ENCODE results near the gene ERBB3. TPM values are rescaled to one million over a fixed set of nuclear protein-coding genes. Genes with fewer than 3 reads are reported as not detected.
A peak's percentile ranks its signal among the peaks of the same experiment; 100 is the strongest.
"Not testable (repeated sequence)": the region's sequence is repeated elsewhere in the genome, so short reads cannot be mapped to it uniquely, and the experiment has no call there.

ERBB3 gene
- total RNA-seq, 1 donor from 2014 or later: 2.8 TPM

DNA sequence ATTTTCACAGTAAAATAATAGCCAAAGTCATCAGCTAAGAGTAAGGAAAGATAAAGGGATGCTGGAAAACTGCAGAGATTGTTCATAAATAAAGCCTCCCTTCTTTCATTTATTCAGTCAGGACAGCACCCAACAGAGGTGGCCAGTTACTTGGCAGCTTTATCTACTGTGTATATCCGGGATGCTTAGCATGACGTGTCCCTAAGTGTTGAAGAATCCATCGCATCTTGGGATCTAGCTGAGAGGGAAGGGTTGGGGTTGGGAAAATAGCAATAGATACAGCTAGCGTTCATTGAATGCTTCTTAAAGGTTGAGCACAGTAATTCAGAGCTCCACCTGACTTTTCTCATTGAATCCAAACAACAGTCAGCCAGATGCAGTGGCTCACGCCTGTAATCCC lies 5.6 kb upstream of the ERBB3 start:
- ATAC-seq: no peak
- intact Hi-C loops (cut with DNase I): no loop called here
- no peak for DNase-seq (ENCODE audit: missing footprints)

DNA sequence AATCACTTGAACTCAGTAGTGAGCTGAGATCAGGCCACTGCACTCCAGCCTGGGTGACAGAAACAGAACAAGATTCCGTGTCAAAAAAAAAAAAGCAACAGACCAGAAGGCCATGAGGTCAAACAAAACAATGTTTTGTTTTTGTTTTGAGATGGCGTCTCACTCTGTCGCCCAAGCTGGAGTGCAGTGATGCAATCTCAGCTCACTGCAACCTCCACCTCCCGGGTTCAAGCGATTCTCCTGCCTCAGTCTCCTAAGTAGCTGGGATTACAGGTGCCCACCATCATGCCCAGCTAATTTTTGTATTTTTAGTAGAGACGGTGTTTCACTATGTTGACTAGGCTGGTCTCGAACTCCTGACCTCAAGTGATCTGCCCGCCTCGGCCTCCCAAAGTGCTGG lies 2.0 kb upstream of the ERBB3 start:
- intact Hi-C loops (cut with DNase I); DNase-seq (ENCODE audit: missing footprints); ATAC-seq: not testable (repeated sequence)

DNA sequence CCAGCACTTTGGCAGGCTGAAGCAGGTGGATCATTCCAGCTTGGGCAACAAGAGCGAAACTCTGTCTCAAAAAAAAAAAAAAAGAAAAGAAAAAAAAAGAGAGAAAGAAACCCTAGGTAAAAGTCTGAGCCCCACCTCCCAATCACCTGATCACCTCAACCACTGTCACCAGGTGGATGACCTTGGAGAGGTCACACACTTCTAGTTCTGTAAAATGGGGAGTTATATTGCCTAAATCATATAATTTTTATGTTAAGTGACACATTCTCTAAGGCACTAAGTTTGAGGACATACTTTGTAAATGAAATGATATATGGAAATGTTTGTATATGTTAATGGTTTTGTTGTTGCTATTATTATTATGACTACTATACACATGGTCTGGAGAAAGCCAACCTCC lies 1.5 kb upstream of the ERBB3 start:
- no peak for ATAC-seq
- intact Hi-C loops (cut with DNase I): no loop called here
- no peak for DNase-seq (ENCODE audit: missing footprints)

DNA sequence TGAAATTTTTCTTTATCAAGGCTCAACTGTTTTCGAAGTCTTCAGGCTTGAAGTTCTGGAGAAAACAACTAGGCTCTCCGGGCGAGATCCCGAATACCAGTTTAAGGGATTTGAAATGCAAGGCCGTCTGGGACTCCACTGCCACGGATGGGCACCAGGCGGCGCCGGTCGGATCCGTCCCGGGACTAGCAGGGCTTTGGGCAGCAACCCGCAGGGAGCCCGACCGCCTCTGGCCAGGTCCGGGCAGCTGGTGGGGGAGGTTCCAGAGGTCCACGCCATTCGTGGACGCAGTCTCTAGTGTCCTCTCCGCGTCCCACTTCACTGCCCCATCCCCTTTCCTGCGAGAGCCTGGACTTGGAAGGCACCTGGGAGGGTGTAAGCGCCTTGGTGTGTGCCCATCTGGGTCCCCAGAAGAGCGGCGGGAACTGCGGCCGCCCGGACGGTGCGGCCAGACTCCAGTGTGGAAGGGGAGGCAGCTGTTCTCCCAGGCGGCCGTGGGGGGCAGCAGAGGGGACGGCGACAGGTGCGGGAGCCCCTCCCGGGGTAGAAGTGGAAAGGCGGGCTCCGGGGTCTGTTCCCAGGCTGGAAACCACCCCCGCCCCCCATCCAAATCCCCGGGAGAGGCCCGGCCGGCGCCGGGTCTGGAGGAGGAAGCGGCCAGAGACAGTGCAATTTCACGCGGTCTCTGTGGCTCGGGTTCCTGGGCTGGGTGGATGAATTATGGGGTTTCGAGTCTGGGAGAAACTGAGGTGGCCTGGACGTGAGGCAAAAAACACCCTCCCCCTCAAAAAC lies 838 bp upstream of the ERBB3 start:
- intact Hi-C loops (cut with DNase I): loop anchor here (1.0 kb wide), 2 partner anchors 25 to 37 kb away; partner anchors contain the start of genes PA2G4 and RPL41
- peak; percentile 89 for DNase-seq (ENCODE audit: missing footprints)
- peak; percentile 87 for ATAC-seq

DNA sequence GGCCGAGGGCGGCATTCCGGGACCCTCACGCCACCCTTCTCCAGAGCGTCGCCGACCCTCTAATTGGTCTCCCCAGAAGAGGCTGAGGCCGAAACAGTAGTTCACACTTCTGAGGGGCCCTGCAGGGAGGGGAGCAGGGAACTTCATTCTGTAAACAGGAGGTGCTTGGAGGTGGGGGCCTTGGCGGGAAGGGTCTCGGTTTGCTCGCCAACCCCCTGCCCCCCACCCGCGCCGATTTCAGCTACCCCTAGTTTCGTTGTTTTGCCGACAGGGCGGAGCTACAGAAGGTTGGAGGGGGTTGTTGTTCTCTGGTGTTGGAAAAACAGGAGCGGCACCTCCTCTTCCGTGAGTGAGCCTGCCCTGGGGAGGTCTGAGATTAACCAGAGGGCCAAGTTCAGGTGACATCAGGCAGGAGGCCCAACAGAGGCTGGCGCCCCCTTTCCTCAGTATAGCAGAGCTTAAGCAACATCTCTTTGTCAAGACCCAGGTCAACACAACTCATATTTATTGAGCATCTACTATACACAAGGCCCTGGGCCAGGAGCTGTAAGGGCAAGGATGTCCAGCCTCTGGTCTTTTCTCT lies 682 bp downstream of the ERBB3 start:
- DNase-seq (ENCODE audit: missing footprints): no peak
- ATAC-seq: no peak
- intact Hi-C loops (cut with DNase I): no loop called here

DNA sequence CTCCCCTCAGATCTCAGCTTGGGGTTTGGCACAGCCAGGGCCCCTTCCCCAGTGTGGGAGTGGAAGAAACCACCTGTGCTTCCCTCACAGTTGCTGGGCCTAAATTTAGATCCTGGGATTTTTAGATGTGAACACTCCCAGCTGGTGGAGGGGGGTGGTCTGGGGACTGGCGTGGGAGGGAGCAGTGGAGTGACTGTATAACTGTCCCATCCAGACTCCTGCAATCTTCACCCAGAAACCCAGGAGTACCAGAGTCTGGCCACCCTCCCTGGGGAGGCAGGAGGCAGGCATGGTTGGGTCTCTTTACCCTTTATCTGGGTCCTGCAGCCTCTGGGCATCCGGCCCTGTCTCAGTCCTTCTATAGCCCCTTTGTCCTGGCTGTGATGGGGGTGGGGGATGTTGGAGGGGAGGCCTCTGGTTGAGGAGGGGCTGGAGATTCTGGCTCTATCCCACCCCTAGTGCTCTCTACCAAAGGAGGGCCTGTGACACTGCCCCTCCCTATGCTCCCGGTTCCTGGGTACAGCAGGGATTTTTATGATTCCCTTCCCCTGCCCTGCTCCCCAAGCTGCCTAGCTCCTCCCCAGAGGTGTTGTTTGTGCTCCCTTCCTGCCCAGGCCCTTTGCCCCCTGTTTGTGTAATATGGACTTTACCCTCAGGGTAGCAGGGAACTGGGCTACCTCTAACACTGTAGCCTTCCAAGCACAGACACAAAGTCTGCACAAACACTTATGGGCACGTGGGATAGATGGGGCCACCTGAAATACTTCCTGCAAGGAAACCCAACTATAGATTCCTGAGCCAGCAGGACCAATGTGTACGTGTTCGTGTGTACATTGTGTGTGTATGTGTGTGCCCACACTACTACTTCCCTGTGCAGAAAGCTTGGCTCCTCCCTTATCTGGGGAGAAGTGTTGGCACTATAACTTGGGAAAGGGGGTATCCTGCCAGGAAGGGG lies 1.7 kb downstream of the ERBB3 start:
- DNase-seq (ENCODE audit: missing footprints) (no peak), ATAC-seq (no peak)
- intact Hi-C loops (cut with DNase I): no loop called here

DNA sequence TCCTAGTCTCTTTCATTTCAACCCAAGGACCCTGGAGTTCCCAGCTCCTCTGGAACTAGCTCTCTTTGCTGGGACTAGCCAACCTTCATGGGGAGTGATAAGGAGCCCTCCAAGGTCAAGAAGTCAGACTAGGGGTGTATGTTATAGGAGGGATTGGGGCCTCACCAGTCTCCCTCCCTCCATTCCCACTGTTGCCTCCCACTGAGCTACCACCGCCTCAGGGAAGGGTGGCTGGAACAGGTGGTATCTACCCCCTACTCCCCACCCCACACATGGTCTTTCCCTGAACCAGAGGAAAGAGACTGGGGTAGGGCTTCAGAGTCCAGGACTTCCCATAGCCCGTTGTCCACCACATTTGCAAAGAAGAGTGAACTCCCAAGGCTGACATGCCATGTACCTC lies 2.4 kb downstream of the ERBB3 start:
- intact Hi-C loops (cut with DNase I): no loop called here
- ATAC-seq (no peak), DNase-seq (ENCODE audit: missing footprints) (no peak)

DNA sequence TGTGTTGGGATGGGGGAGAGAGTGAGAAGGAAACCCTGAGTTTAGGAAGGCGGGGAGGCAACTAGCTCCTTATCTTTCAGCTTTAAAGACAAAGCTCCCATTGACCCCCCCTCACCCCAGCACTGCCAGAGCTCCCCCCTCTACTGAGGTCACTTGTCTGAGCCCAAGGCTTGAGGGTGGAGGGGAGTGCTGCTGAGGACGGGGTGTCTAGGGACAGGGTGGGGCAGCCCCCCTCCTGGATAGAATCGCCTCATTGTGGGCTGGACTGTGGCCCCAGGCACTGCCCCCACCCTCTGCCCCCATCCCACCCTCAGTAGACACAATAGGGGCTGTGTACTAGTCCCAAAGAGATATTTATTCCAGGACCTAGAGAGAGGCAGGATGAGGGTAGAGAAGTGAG lies 3.0 kb downstream of the ERBB3 start:
- ATAC-seq (no peak), DNase-seq (ENCODE audit: missing footprints) (no peak)
- intact Hi-C loops (cut with DNase I): no loop called here

DNA sequence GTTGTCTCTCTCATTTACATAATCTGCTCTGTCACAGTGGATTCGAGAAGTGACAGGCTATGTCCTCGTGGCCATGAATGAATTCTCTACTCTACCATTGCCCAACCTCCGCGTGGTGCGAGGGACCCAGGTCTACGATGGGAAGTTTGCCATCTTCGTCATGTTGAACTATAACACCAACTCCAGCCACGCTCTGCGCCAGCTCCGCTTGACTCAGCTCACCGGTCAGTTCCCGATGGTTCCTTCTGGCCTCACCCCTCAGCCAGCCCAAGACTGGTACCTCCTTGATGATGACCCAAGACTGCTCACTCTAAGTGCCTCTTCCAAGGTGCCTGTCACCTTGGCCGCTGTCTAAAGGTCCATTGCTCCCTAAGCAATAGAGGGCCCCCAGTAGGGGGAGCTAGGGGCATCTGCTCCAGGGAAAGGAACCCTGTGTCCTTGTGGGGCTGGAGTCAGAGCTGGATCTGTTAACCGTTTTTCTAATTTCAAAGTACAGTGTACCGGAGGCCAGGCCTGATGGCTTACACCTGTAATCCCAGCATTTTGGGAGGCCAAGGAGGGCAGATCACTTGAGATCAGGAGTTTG lies 5.1 kb downstream of the ERBB3 start:
- intact Hi-C loops (cut with DNase I): no loop called here
- DNase-seq (ENCODE audit: missing footprints): no peak
- no peak for ATAC-seq

DNA sequence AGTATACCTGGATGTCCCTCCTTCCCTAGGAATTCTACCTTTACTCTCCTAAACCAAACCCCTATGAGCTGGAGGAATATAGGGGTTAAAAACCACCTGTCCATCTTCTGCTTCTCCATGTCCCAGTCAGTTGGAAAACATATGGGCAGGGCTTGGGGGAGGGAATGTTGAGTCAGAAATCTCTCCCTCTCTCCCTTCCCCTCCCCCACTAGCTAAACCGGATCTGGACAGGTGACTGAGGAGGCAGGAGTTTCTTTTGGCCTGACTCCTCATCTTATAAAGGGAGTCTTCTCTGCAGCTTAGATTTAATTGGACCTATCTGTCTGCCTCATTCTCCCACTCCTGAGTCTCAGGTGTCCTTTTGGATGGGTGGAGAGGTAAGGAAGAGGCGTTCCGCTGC lies 6.1 kb downstream of the ERBB3 start:
- intact Hi-C loops (cut with DNase I): no loop called here
- ATAC-seq: no peak

DNA sequence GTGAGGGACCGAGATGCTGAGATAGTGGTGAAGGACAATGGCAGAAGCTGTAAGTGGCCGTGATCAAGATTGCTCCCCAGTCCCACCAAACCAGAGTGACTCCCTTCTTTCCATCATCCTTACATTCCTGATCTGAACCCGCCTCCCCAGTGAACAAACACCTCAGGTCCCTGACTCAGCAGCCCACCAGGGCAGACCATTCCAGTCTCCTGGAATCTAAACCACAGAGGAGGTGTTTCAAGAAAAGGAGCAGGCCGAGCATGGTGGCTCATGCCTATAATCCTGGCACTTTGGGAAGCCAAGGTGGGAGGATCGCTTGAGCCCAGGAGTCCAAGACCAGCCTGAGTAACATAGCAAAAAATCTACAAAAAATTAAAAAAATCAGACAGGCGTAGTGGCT lies 6.6 kb downstream of the ERBB3 start:
- intact Hi-C loops (cut with DNase I): no loop called here
- DNase-seq (ENCODE audit: missing footprints): no peak
- ATAC-seq: no peak

More for the DNA sequence above, 6.1 kb downstream of the ERBB3 start:
- DNase-seq (ENCODE audit: missing footprints): no peak

DNA sequence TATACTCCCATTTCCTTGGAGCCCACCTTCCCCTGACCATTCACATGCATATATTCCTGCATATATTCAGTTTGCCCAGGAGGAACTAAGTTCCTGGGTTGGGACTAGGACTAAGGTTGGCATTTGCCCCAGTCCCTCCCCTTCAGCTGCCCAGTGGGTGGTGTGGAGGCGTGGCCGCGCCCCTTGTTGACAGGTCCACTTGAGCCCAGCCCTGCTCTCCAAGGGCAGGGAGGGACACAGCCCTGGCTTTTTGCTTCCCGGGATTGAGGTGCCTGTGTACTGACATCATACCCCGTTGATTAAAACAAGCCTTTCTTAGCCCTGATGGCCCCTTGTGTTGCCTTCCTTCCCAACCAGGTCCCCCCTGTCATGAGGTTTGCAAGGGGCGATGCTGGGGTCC lies 7.3 kb downstream of the ERBB3 start:
- DNase-seq (ENCODE audit: missing footprints) (peak; percentile 89), ATAC-seq (peak; percentile 94)
- intact Hi-C loops (cut with DNase I): no loop called here

DNA sequence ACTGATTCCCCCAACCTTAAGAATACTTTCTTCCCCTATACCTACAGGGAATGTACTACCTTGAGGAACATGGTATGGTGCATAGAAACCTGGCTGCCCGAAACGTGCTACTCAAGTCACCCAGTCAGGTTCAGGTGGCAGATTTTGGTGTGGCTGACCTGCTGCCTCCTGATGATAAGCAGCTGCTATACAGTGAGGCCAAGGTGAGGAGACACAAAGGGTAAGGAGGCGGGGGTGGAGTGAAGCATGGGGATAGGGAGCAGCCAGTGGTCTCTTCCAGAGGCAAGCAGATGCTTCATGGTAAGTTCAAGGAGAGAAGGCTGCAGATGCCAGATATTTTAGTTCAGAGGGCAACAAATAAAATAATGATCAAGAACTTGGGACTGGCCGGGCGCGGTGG lies 17.8 kb downstream of the ERBB3 start:
- ATAC-seq: no peak
- intact Hi-C loops (cut with DNase I): no loop called here
- no peak for DNase-seq (ENCODE audit: missing footprints)

DNA sequence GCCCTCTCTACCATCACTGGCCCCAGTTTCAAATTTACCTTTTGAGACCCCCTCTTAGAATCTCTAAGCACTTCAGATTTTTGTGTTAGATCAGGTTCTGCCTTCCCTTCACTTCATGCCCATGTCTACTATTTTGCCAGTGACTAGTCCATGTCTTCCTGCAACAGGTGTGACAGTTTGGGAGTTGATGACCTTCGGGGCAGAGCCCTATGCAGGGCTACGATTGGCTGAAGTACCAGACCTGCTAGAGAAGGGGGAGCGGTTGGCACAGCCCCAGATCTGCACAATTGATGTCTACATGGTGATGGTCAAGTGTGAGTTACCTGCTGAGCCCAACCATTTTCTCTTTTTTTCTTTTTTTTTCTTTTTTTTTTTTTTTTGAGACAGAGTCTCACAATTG lies 18.6 kb downstream of the ERBB3 start:
- ATAC-seq (no peak), DNase-seq (ENCODE audit: missing footprints) (no peak)
- intact Hi-C loops (cut with DNase I): no loop called here

DNA sequence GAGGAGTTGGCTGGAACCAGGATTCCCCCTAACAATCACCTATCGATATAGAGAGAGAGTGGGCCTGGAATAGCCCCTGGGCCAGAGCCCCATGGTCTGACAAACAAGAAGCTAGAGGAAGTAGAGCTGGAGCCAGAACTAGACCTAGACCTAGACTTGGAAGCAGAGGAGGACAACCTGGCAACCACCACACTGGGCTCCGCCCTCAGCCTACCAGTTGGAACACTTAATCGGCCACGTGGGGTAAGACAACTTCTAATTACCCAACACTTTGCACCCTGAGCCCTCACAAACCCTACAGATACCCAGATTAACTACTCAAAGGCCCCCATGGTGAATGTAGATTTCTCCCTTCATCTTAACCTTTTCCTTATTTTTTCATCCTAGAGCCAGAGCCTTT lies 19.8 kb downstream of the ERBB3 start:
- no peak for DNase-seq (ENCODE audit: missing footprints)
- intact Hi-C loops (cut with DNase I): loop anchor here (5.0 kb wide), 1 partner anchor 102 kb away; the partner anchor contains the start of gene SUOX
- no peak for ATAC-seq

DNA sequence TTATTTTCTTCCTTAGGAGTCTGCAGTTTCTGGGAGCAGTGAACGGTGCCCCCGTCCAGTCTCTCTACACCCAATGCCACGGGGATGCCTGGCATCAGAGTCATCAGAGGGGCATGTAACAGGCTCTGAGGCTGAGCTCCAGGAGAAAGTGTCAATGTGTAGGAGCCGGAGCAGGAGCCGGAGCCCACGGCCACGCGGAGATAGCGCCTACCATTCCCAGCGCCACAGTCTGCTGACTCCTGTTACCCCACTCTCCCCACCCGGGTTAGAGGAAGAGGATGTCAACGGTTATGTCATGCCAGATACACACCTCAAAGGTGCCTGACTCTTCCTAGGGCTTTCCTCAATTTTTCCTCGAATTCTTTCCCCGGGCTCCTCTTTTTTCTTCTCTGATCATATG lies 21.1 kb downstream of the ERBB3 start:
- intact Hi-C loops (cut with DNase I): loop anchor here (5.0 kb wide), 1 partner anchor 104 kb away; the partner anchor contains the start of gene SUOX
- ATAC-seq (no peak), DNase-seq (ENCODE audit: missing footprints) (no peak)

DNA sequence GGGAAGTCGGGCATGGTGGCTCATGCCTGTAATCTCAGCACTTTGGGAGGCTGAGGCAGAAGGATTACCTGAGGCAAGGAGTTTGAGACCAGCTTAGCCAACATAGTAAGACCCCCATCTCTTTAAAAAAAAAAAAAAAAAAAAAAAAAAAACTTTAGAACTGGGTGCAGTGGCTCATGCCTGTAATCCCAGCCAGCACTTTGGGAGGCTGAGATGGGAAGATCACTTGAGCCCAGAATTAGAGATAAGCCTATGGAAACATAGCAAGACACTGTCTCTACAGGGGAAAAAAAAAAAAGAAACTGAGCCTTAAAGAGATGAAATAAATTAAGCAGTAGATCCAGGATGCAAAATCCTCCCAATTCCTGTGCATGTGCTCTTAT lies 22.7 kb downstream of the ERBB3 start:
- intact Hi-C loops (cut with DNase I): loop anchor here (5.0 kb wide), 1 partner anchor 105 kb away; the partner anchor contains the start of gene SUOX

DNA sequence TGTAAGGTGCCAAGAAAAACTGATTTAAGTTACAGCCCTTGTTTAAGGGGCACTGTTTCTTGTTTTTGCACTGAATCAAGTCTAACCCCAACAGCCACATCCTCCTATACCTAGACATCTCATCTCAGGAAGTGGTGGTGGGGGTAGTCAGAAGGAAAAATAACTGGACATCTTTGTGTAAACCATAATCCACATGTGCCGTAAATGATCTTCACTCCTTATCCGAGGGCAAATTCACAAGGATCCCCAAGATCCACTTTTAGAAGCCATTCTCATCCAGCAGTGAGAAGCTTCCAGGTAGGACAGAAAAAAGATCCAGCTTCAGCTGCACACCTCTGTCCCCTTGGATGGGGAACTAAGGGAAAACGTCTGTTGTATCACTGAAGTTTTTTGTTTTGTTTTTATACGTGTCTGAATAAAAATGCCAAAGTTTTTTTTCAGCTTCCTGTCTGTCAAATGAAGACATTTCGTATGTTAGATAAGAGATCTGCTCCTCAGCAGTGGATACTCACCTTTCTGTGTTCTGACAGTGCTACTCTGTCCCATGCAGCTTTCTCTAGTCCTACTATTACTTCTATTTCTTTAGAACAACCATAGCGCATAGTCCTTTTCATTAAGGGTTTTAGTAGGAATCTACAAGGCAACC lies 23.2 kb downstream of the ERBB3 start:
- DNase-seq (ENCODE audit: missing footprints) (no peak), ATAC-seq (no peak)
- intact Hi-C loops (cut with DNase I): loop anchor here (5.0 kb wide), 1 partner anchor 106 kb away; the partner anchor contains the start of gene SUOX

More for the DNA sequence above, 22.7 kb downstream of the ERBB3 start:
- DNase-seq (ENCODE audit: missing footprints) (no peak), ATAC-seq (no peak)

DNA sequence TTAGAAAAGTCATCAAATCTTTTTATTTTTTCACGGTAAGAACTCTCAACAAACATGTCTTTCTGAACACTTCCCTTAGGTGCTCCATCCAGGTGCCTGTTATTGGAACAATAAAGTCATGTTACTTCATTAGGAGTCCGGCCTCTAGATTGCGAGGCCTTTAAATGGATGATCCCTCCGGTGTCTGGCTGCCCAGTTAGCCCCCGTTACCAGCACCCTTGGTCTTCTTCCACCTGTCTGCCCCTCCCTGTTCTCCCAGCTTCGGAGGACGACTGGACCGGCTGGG lies 23.8 kb downstream of the ERBB3 start:
- DNase-seq (ENCODE audit: missing footprints) (no peak), ATAC-seq (no peak)
- intact Hi-C loops (cut with DNase I): loop anchor here (1.0 to 5.0 kb wide), 2 partner anchors 24 to 106 kb away; partner anchors contain the start of gene SUOX

Measured in Right ventricle myocardium inferior (tissue), 1 donor.